SKM-1 treated with dmso at 0.1 percent for 144 hours (cell line): Measurements from ENCODE around the gene CACTIN.
"Not testable (repeated sequence)": the region's sequence is repeated elsewhere in the genome, so short reads cannot be mapped to it uniquely, and the experiment has no call there.

Experiments used
- DNase-seq: peaks from one replicate; lab custom pipeline; 2025; ENCODE audit not compliant: unreplicated experiment; lab: John Stamatoyannopoulos, UW

Gene CACTIN

GRCh38 chr19:3628766-3629165, 2.2 kb upstream of the CACTIN start:
- not testable (repeated sequence) for DNase-seq

GRCh38 chr19:3627351-3627723, 747 bp upstream of the CACTIN start:
- no peak for DNase-seq

- no peak for DNase-seq
Observed at GRCh38 chr19:3625996-3626472, 556 bp downstream of the CACTIN start.

GRCh38 chr19:3623716-3624115, 2.9 kb downstream of the CACTIN start:
- no peak for DNase-seq

- no peak for DNase-seq
Observed at GRCh38 chr19:3622224-3622623, 4.4 kb downstream of the CACTIN start.

- no peak for DNase-seq
Observed at GRCh38 chr19:3621689-3622088, 4.9 kb downstream of the CACTIN start.

- DNase-seq = no peak
Observed at GRCh38 chr19:3620817-3621547, 5.6 kb downstream of the CACTIN start.

GRCh38 chr19:3620145-3620816, 6.3 kb downstream of the CACTIN start:
- no peak for DNase-seq

- DNase-seq = no peak
Observed at GRCh38 chr19:3619631-3620012, 7.0 kb downstream of the CACTIN start.

GRCh38 chr19:3618811-3619630, 7.6 kb downstream of the CACTIN start:
- DNase-seq = no peak

- DNase-seq = peak; percentile 12
Observed at GRCh38 chr19:3618144-3618810, 8.3 kb downstream of the CACTIN start.

- DNase-seq = no peak
Observed at GRCh38 chr19:3617463-3617862, 9.1 kb downstream of the CACTIN start.

GRCh38 chr19:3615524-3616135, 11.0 kb downstream of the CACTIN start:
- DNase-seq = no peak

GRCh38 chr19:3614858-3615505, 11.6 kb downstream of the CACTIN start:
- no peak for DNase-seq

- DNase-seq = no peak
Observed at GRCh38 chr19:3613818-3614661, 12.6 kb downstream of the CACTIN start.

GRCh38 chr19:3612901-3613741, 13.5 kb downstream of the CACTIN start:
- no peak for DNase-seq

- DNase-seq = no peak
Observed at GRCh38 chr19:3612330-3612729, 14.3 kb downstream of the CACTIN start.

GRCh38 chr19:3611841-3612240, 14.7 kb downstream of the CACTIN start:
- no peak for DNase-seq
